Sigmoid colon (tissue), 7 donors: Measurements from ENCODE around the gene KLHL35. TPM values are rescaled to one million over a fixed set of nuclear protein-coding genes. Genes with fewer than 3 reads are reported as not detected.

Source experiments
- DNase-seq: peaks from one replicate; pipeline ENCODE4 v3.0.0-alpha.2; 2019
- H3K27ac ChIP-seq, 4 donors: fragments of 200-600 bp; sonication (generic); one replicate each; pipeline ENCODE4 v1.5.1; 2016 to 2019; ENCODE audit warnings: mild to moderate bottlenecking in 1 of 4
- H3K27me3 ChIP-seq, 3 donors: fragments of 200-600 bp; sonication (generic); one replicate each; pipeline ENCODE4 v1.5.1; 2019; ENCODE audit warnings: mild to moderate bottlenecking in 1 of 3
- H3K36me3 ChIP-seq, 4 donors: fragments of 200-600 bp; sonication (generic); one replicate each; pipeline ENCODE4 v1.5.1; 2016 to 2019
- H3K4me1 ChIP-seq, 4 donors: fragments of 200-600 bp; sonication (generic); one replicate each; pipeline ENCODE4 v1.5.1; 2017 to 2019
- H3K4me3 ChIP-seq, 4 donors: fragments of 200-600 bp; sonication (generic); one replicate each; pipeline ENCODE4 v1.5.1; 2017 to 2019; ENCODE audit warnings: mild to moderate bottlenecking in 2 of 4, moderate library complexity in 1 of 4
- H3K9me3 ChIP-seq, 4 donors: fragments of 200-600 bp in 3 of 4; sonication (generic) in 3 of 4; one replicate each; pipeline versions ENCODE4 v1.5.1 to v1.6.1; 2013 to 2019
- CTCF ChIP-seq, 4 experiments: fragments of 450-650 bp in 3 of 4; fragments of 200-600 bp in 1 of 4; IDR thresholded peaks; one replicate each; pipeline ENCODE4 v1.5.1; 2016 to 2019; ENCODE audit warnings: antibody characterized with exemption in 4 of 4, mild to moderate bottlenecking in 3 of 4, moderate library complexity in 2 of 4
- EP300 ChIP-seq, 4 donors: sonication (generic); formaldehyde crosslinking; IDR thresholded peaks; one replicate each; pipeline ENCODE4 v1.6.1; 2017; ENCODE audit warnings: antibody characterized with exemption in 4 of 4
- POLR2A ChIP-seq, 2 donors: fragments of 450-650 bp; IDR thresholded peaks; one replicate each; pipeline ENCODE4 v1.6.1; 2016; ENCODE audit warnings: antibody characterized with exemption in 2 of 2, mild to moderate bottlenecking in 2 of 2, moderate library complexity in 2 of 2
- POLR2AphosphoS5 ChIP-seq, 4 donors: sonication (generic); formaldehyde crosslinking; IDR thresholded peaks; one replicate each; pipeline ENCODE4 v1.6.1; 2017; ENCODE audit warnings: antibody characterized with exemption in 4 of 4
- WGBS, 2 donors: extraction: QIAGEN DNeasy Blood & Tissue Kit; methylation state at CpG; one replicate each; pipeline ENCODE4 v1.1.7; 2013; 5-methylcytosine and 5-hydroxymethylcytosine counted together
- intact Hi-C: fragments of 100-400 bp; cut with DNase I; formaldehyde crosslinking; loops from one replicate; pipeline ENCODE4 v1.15.1; 2023
- polyA plus RNA-seq, 3 donors: library from polyadenylated mRNA; stranded (reverse); fragments of 200-250 nt; gene quantifications; one replicate each; pipeline ENCODE4 v1.2.3, GENCODE V29; 2013
- total RNA-seq, 4 donors: library from RNA; depleted of rRNA; stranded (reverse); fragments of >200 nt; gene quantifications; one replicate each; pipeline ENCODE4 v1.1.0, GENCODE V29; 2016
- donor health status: healthy with polysubstance abuse.
- donor health status: Bipolar disorder and iron deficiency.
- donor health status: healthy.

KLHL35 gene
- total and polyA plus RNA-seq, 7 donors, result 0.41 to 1.1 (median 0.81) TPM; not detected in 4

DNA sequence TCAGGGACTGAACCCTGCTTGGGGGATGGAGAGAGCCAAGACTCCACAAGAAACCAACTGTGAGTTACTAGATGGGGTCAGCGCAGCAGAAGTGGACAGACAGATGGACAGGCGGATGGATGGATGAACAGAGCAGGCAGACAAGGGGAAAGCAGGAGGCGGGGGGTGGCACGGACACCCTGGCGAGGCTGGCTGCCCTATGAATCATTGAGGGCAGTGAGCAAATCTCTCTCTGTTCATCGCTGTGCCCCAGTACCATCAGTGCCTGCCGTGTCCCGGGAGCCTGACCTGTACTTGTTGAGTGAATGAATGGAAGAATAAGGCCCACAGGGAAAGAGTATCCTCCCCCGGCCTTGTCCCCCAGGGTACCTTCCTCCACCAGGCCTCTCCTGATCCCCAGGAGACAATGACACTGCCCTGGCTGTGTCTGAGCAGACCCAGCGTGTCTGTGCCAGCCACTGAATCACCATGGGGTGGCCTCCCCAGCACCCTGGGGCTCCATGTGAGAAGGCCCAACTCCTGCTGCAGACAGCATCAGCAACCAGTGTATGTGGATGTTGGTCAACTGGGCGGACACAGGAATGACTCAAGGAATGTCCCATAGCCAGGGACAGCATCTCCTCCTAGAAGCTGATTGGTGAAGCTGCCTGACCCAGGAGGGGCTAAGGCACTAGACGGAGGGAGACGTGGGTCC lies 5.1 kb upstream of the KLHL35 start:
- no peak for TF ChIP-seq EP300 (IDR thresholded peaks at IDR 0.05)
- TF ChIP-seq POLR2AphosphoS5 (IDR thresholded peaks at IDR 0.05), result no peak
- no peak for TF ChIP-seq POLR2A (IDR thresholded peaks at IDR 0.05)
- no peak for TF ChIP-seq CTCF (IDR thresholded peaks at IDR 0.05)
- intact Hi-C loops, result no loop called here
- H3K4me3 ChIP-seq, result no peak overlapping the region
- WGBS, 2 donors, result 92 to 93% methylated on average over 13 of the region's 13 CpGs
- H3K27ac ChIP-seq, result no peak overlapping the region
- H3K4me1 ChIP-seq, result no peaks in the 10 kb centered on the region
- H3K9me3 ChIP-seq, result no peaks in the 10 kb centered on the region
- peaks cover 0 to 3% (median 1%) of the 10 kb centered on the region in 3 donors for H3K27me3 ChIP-seq
- no peak for DNase-seq
- H3K36me3 ChIP-seq, result no peaks in the 10 kb centered on the region

DNA sequence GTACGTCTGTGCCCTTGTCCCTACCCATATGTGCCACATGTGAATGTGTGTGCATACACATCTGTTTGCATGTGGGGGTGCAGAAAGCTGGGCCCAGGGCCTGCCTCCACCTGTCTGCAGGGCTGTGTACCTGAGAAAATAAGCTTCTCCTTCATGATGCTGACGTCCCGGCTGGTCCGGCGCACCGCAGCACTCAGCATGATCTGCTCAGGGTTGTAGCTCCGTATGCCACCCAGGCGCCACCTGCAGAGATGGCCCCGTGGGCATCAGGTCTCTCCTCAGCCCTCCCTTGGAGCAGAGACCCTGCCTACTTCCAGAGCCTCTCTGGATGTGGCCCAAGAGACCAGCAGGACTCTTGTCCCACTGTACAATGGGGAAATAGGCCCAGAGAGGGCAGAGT lies 3.8 kb upstream of the KLHL35 start:
- no peak for TF ChIP-seq POLR2A (IDR thresholded peaks at IDR 0.05)
- TF ChIP-seq EP300 (IDR thresholded peaks at IDR 0.05), result no peak
- TF ChIP-seq POLR2AphosphoS5 (IDR thresholded peaks at IDR 0.05), result no peak
- no peak for TF ChIP-seq CTCF (IDR thresholded peaks at IDR 0.05)
- no peak overlapping the region for H3K27ac ChIP-seq
- 92 to 95% methylated on average over 9 of the region's 9 CpGs for WGBS, 2 donors
- H3K4me1 ChIP-seq, result no peaks in the 10 kb centered on the region
- H3K36me3 ChIP-seq, result no peaks in the 10 kb centered on the region
- H3K27me3 ChIP-seq, result peaks cover 0 to 16% (median 13%) of the 10 kb centered on the region in 3 donors
- no peaks in the 10 kb centered on the region for H3K9me3 ChIP-seq
- no peak overlapping the region for H3K4me3 ChIP-seq
- intact Hi-C loops, result no loop called here
- DNase-seq, result no peak

DNA sequence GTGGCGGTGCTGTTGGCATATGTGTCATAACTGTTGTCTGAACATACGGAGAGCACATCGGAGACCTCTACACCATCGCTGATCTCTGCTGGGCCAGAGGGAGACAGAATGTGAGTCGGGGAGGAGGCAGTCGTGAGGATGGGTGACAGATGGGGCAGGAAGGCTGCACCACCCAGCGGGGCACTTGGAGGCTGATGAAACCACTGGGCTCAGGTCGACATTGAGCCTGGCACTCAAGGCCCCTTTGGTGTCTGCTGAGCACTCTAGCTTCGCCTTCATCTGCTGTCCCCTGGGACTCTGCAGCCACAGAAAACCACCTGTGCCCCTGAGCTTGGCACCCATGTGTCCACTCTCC lies 2.5 kb upstream of the KLHL35 start:
- Histone ChIP-seq H3K4me1 (peaks cover 0 to 5% (median 2%) of the 10 kb centered on the region in 4 donors), H3K27me3 (peaks cover 3 to 29% (median 24%) of the 10 kb centered on the region in 3 donors), H3K4me3 (no peak overlapping the region), H3K9me3 (no peaks in the 10 kb centered on the region), H3K27ac (no peak overlapping the region), H3K36me3 (no peaks in the 10 kb centered on the region)
- intact Hi-C loops, result no loop called here
- 94 to 95% methylated on average over 9 of the region's 9 CpGs for WGBS, 2 donors
- DNase-seq, result no peak
- TF ChIP-seq EP300 (IDR thresholded peaks at IDR 0.05) (no peak), CTCF (IDR thresholded peaks at IDR 0.05) (no peak), POLR2AphosphoS5 (IDR thresholded peaks at IDR 0.05) (no peak), POLR2A (IDR thresholded peaks at IDR 0.05) (no peak)

- H3K36me3 ChIP-seq, result no peaks in the 10 kb centered on the region
- no peak for TF ChIP-seq CTCF (IDR thresholded peaks at IDR 0.05)
- no peak for TF ChIP-seq EP300 (IDR thresholded peaks at IDR 0.05)
- no peak for TF ChIP-seq POLR2AphosphoS5 (IDR thresholded peaks at IDR 0.05)
- no peak for TF ChIP-seq POLR2A (IDR thresholded peaks at IDR 0.05)
- 90 to 91% methylated on average over 12 of the region's 12 CpGs for WGBS, 2 donors
- intact Hi-C loops, result no loop called here
- peaks cover 3 to 33% (median 29%) of the 10 kb centered on the region in 3 donors for H3K27me3 ChIP-seq
- no peak overlapping the region for H3K4me3 ChIP-seq
- H3K4me1 ChIP-seq, result peaks cover 0 to 10% (median 6%) of the 10 kb centered on the region in 4 donors
- H3K27ac ChIP-seq, result no peak overlapping the region
- H3K9me3 ChIP-seq, result no peaks in the 10 kb centered on the region
- DNase-seq, result no peak
Observed at GRCh38 chr11:75434886-75435570, 2.0 kb upstream of the KLHL35 start.
